Activated naive CD8-positive, alpha-beta T cell treated with anti-CD3 and anti-CD28 coated beads for 36 hours (primary cell): Measurements from ENCODE around the gene TP53AIP1. TPM values are rescaled to one million over a fixed set of nuclear protein-coding genes. Genes with fewer than 3 reads are reported as not detected.
"Not testable (repeated sequence)": the region's sequence is repeated elsewhere in the genome, so short reads cannot be mapped to it uniquely, and the experiment has no call there.

Source experiments
- DNase-seq: peaks from one replicate; pipeline ENCODE4 v3.0.0; 2021
- H3K27ac Mint-ChIP-seq: one replicate; pipeline ENCODE4 v1.8.0; 2022; ENCODE audit warnings: mild to moderate bottlenecking, moderate library complexity, mixed read lengths
- H3K27me3 Mint-ChIP-seq: one replicate; pipeline ENCODE4 v1.8.0; 2022; ENCODE audit warnings: mild to moderate bottlenecking, mixed read lengths
- H3K36me3 Mint-ChIP-seq: one replicate; pipeline ENCODE4 v1.8.0; 2021; ENCODE audit warnings: mild to moderate bottlenecking, mixed read lengths
- H3K4me1 Mint-ChIP-seq: one replicate; pipeline ENCODE4 v1.8.0; 2021; ENCODE audit warnings: mixed read lengths
- H3K4me3 Mint-ChIP-seq: one replicate; pipeline ENCODE4 v1.8.0; 2022; ENCODE audit warnings: mild to moderate bottlenecking, moderate library complexity, mixed read lengths
- H3K9me3 Mint-ChIP-seq: one replicate; pipeline ENCODE4 v1.8.0; 2022; ENCODE audit warnings: mixed read lengths
- total RNA-seq, 2 experiments: library from RNA; stranded (reverse); gene quantifications; one replicate each; pipeline ENCODE4 v1.2.3, GENCODE V29; 2021

TP53AIP1 gene
- total RNA-seq, 2 experiments from 2014 or later: not detected

DNA sequence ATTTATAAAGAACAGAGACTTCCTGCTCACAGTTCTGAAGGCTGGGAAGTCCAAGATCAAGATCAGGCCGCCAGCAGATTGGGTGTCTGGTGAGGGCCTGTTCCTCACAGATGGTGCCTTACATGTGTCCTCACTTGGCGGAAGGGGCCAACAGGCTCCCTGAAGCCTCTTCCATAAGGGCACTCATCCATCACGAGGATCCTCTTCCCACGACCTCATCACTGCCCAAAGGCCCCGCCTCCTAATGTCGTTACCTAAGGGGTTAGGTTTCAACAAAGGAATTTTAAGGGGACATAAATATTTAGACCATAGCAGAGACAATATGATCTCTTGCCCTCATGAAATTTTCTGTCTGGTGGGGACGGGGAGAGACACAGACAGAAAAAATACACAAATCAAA, 18.6 kb downstream of the TP53AIP1 start:
- no peak for DNase-seq
- no peak overlapping the region for H3K4me3 Mint-ChIP-seq
- H3K9me3 Mint-ChIP-seq: no peaks in the 10 kb centered on the region
- no peak overlapping the region for H3K27ac Mint-ChIP-seq
- H3K27me3 Mint-ChIP-seq: peaks cover 3% of the 10 kb centered on the region
- no peaks in the 10 kb centered on the region for H3K36me3 Mint-ChIP-seq
- H3K4me1 Mint-ChIP-seq: peaks cover 10% of the 10 kb centered on the region

DNA sequence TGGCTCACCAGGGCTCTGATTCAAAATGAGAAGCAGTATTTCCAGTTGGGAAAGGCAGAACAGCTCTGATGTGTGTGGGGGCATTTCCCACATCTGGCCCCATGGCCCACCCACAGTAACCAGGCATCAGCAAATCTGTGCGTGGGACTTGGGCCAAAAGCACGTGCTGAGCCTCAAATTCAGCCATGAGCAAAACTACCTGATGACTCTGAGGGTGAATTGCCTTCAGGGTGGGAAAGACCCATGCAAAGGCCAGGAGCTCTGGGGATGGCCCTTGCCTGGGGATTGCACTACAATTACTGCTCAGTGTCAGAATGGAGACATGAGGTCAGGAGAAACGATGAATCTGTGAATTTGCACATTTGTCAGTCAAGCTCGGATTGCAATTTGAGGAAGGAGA, 20.9 kb downstream of the TP53AIP1 start:
- Mint-ChIP-seq H3K4me1 (peaks cover 3% of the 10 kb centered on the region), H3K36me3 (no peaks in the 10 kb centered on the region), H3K27me3 (peaks cover 7% of the 10 kb centered on the region), H3K9me3 (no peaks in the 10 kb centered on the region), H3K27ac (no peak overlapping the region), H3K4me3 (no peak overlapping the region)
- no peak for DNase-seq

DNA sequence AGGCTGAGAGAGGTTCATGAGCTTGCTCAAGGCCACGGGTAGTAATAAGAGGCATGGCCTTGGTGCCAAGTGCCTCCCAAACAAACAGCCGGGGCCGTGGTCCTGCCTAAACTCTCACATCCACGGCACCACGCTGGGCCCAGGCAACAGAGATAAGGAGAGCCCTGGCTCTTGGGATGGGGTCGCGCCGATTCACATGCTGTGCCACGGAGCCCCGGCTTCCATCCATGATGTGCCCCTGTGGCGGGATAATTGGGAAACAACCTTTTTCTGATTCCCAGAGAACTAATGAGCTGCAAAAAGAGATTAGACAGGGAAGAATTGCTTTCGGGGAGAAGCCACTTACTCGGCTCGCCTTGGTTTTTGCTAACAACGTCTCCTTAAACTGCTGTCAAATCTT, 22.0 kb downstream of the TP53AIP1 start:
- peaks cover 7% of the 10 kb centered on the region for H3K27me3 Mint-ChIP-seq
- no peaks in the 10 kb centered on the region for H3K9me3 Mint-ChIP-seq
- peaks cover 3% of the 10 kb centered on the region for H3K4me1 Mint-ChIP-seq
- no peak overlapping the region for H3K4me3 Mint-ChIP-seq
- H3K36me3 Mint-ChIP-seq: no peaks in the 10 kb centered on the region
- no peak overlapping the region for H3K27ac Mint-ChIP-seq
- DNase-seq: no peak

DNA sequence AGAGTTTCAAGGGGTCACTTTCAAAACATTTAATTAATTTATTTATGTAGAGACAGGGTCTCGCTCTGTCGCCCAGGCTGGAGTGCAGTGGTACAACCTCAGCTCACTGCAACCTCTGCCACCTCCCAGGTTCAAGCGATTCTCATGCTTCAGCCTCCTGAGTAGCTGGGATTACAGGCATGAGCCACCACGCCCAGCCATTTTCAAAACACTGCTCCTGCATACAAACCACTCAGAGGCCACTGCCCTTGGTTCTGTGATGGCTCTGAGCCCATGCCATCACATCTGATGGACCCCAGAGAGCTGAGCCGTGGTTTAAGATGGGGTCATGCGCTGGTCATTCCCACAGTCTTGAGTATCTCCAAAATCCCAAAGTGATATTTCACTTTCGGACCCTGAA, 23.0 kb downstream of the TP53AIP1 start:
- not testable (repeated sequence) for H3K27ac Mint-ChIP-seq, H3K4me3 Mint-ChIP-seq, H3K9me3 Mint-ChIP-seq, H3K4me1 Mint-ChIP-seq, H3K27me3 Mint-ChIP-seq, DNase-seq, H3K36me3 Mint-ChIP-seq

DNA sequence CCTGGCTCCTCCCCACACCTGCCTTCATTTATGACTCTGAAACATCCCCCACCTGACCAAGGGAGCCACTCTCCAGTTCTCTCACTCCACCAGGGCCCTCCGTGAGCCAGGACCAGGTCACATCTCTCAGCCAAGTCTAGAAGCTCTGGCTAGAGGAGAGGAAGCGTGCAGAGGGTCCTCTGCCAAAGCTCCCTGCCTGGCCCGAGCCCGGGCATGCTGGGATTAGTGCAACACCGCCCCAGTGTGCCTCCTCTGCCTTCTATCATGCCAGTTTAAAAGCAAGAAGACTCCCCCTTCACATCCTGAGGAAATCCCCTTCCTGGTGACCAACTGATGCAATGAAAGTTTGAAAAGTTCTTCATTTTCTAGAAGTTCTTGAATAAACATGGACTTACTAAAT, 23.5 kb downstream of the TP53AIP1 start:
- H3K27me3 Mint-ChIP-seq: peaks cover 7% of the 10 kb centered on the region
- DNase-seq: no peak
- peaks cover 3% of the 10 kb centered on the region for H3K4me1 Mint-ChIP-seq
- H3K4me3 Mint-ChIP-seq: no peak overlapping the region
- no peaks in the 10 kb centered on the region for H3K36me3 Mint-ChIP-seq
- H3K27ac Mint-ChIP-seq: peak overlapping the region; percentile 26
- no peaks in the 10 kb centered on the region for H3K9me3 Mint-ChIP-seq

DNA sequence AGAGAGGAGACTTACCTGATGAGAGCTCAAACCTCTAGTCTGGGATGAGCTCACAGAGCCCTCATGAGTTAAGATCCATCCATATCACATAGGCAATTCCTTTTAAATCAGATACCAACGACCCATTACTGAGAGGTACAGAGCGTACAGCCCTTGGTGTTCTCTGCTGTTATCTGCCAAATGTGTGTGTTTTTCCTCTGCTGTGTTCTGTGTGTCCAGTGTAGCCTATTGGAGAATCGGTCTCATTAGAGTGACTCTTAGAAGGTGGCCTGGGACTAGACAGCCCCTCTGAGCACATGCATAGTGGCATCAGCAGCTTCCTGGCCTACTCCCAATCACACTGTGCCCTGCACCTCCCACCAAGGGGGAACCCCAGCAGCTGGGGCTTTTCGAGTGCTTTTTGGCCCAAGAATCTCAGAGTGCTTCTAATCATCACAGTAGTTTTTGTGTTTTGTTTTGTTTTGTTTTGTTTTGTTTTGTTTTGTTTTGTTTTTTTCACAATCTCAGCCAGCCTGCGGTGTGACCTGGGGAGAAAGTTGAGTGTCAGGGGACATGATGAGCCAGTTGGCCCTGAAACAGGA, 25.4 kb downstream of the TP53AIP1 start:
- Mint-ChIP-seq H3K36me3 (no peaks in the 10 kb centered on the region), H3K9me3 (no peaks in the 10 kb centered on the region), H3K4me1 (peaks cover 3% of the 10 kb centered on the region), H3K4me3 (no peak overlapping the region), H3K27me3 (peaks cover 7% of the 10 kb centered on the region), H3K27ac (no peak overlapping the region)
- no peak for DNase-seq

DNA sequence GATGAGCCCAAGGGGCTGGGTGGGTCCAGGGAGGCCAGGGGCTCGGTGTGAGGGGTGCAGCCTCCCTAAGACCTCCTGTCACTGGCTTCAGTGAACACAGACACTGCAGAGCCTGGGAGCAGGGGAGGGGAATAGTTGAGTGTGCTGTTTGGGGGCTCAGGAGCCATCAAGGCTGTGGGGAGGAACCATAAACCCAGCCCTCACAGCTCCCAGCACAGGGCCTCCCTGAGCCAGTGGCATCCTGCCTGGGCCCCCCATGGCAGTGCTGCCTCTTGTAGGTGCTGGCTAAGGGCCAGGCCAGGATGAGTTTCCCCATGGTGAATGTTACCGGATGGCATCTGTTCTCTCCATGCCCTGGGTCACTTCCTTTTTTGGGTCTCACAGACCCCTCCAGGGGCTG, 26.0 kb downstream of the TP53AIP1 start:
- no peak overlapping the region for H3K27ac Mint-ChIP-seq
- no peak overlapping the region for H3K4me3 Mint-ChIP-seq
- DNase-seq: no peak
- peaks cover 3% of the 10 kb centered on the region for H3K4me1 Mint-ChIP-seq
- no peaks in the 10 kb centered on the region for H3K9me3 Mint-ChIP-seq
- no peaks in the 10 kb centered on the region for H3K36me3 Mint-ChIP-seq
- peaks cover 8% of the 10 kb centered on the region for H3K27me3 Mint-ChIP-seq

DNA sequence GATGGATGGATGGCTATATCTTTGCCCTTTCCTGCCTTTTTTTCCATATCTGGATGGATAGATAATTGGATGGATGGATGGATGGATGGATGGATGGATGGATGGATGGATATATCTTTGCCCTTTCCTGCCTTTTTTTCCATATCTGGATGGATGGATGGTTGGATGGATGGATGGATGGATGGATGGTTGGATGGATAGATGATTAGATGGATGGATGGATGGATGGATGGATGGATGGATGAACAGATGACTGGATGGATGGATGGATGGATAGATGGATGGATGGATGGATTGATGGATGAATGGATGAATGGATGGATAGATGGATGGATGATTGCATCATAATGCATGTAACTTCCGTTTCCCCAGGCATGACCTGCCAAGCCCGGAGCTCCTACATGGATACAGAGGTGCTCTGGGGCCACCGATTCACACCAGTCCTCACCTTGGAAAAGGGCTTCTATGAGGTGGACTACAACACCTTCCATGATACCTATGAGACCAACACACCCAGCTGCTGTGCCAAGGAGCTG, 26.6 kb downstream of the TP53AIP1 start:
- peaks cover 11% of the 10 kb centered on the region for H3K27me3 Mint-ChIP-seq
- H3K27ac Mint-ChIP-seq: no peak overlapping the region

DNA sequence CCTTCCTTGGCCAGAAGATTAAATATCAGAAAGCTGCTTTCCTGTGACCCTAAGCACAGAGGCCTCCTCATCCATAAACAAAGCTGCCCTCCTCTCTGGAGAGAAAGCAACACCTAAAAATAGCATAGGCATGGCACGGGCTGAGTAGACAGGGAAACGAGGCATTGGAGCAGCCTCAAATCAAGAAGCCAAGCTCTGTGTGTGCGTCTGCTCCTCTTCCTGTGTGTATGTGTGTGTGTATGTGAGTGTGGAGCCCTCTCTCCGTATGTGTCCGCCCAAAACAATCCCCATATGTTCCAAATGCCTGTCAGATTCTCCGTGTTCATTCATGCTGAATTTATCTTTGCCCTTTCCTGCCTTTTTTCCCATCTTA, 27.5 kb downstream of the TP53AIP1 start:
- H3K27ac Mint-ChIP-seq: no peak overlapping the region
- DNase-seq: no peak
- peaks cover 3% of the 10 kb centered on the region for H3K4me1 Mint-ChIP-seq
- no peak overlapping the region for H3K4me3 Mint-ChIP-seq
- no peaks in the 10 kb centered on the region for H3K36me3 Mint-ChIP-seq
- H3K9me3 Mint-ChIP-seq: no peaks in the 10 kb centered on the region
- H3K27me3 Mint-ChIP-seq: peaks cover 9% of the 10 kb centered on the region

More for the DNA sequence above, 26.6 kb downstream of the TP53AIP1 start:
- H3K36me3 Mint-ChIP-seq: no peaks in the 10 kb centered on the region
- peaks cover 3% of the 10 kb centered on the region for H3K4me1 Mint-ChIP-seq
- H3K4me3 Mint-ChIP-seq: no peak overlapping the region
- no peaks in the 10 kb centered on the region for H3K9me3 Mint-ChIP-seq
- no peak for DNase-seq

DNA sequence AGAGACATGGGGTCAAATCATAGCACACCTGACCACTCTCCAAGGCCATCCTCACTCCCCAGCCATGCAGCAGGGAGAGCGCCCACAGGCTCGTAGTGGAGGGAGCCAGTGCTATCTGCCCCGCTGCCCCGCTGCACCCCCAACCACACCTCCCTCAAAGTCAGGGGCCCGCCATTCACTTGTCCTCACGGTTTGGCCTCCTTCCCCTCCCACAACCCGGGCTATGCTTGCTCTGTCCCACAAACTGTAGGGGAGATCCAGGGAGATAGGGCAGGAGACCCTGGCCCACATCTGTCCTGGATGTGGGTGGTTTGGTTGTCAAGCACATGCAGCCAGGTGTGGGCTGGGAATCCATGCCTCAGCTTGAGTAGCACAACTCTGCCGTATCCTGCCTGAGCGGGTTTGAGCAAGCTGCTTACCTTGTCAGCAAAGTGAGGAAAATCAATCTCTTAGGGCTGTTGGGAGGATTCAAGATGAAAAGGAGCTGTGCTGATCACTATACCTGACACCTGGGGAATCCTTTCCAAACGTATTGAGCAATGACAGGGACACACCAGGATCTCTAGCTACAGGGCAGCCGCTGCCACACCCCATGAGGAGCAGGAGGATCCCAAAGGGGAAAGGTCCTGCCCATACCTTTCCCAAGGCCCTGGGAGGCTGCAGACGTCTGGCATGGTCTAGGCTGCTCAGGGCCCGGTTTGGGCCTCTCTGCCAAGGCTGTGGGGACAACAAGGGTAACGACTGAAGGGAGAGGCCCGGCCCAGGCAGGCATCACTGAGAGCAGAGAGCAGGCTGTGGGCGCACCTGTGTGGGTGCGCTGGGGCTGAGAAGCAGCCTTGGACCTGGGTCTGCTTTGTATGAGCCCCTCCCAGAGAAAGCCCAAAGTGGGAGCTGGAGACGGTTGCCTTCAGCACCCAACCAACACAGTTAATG, 28.2 kb downstream of the TP53AIP1 start:
- Mint-ChIP-seq H3K27me3 (peaks cover 15% of the 10 kb centered on the region), H3K4me3 (no peak overlapping the region), H3K4me1 (peaks cover 3% of the 10 kb centered on the region), H3K9me3 (no peaks in the 10 kb centered on the region), H3K36me3 (no peaks in the 10 kb centered on the region), H3K27ac (no peak overlapping the region)
- no peak for DNase-seq

DNA sequence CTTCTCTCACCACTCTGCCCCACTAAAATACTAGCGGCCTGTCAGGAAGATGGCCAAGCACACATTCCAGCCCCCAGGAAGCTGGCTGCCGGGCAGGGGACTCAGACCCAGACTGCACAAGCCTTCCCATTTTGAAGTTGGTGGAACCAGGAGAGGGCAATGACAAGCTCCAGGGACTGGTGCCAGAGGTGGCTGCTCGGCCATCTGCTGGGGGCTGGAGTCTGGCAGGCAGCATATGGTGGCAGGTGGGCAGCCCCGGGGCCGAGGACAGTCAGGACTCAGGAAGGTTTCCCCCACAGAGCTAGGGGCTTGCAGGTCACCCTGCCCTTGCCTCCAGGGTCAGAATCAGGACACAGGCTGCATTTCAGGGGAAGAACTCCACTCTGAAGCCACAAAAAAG, 28.9 kb downstream of the TP53AIP1 start:
- Mint-ChIP-seq H3K27me3 (peaks cover 22% of the 10 kb centered on the region), H3K9me3 (no peaks in the 10 kb centered on the region)

DNA sequence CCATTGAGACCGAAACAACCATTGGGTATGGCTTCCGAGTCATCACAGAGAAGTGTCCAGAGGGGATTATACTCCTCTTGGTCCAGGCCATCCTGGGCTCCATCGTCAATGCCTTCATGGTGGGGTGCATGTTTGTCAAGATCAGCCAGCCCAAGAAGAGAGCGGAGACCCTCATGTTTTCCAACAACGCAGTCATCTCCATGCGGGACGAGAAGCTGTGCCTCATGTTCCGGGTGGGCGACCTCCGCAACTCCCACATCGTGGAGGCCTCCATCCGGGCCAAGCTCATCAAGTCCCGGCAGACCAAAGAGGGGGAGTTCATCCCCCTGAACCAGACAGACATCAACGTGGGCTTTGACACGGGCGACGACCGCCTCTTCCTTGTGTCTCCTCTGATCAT, 31.0 kb downstream of the TP53AIP1 start:
- no peak for DNase-seq
- no peaks in the 10 kb centered on the region for H3K9me3 Mint-ChIP-seq

More for the DNA sequence above, 28.9 kb downstream of the TP53AIP1 start:
- DNase-seq: no peak
- Mint-ChIP-seq H3K4me3 (no peak overlapping the region), H3K36me3 (no peaks in the 10 kb centered on the region), H3K27ac (no peak overlapping the region), H3K4me1 (no peaks in the 10 kb centered on the region)

DNA sequence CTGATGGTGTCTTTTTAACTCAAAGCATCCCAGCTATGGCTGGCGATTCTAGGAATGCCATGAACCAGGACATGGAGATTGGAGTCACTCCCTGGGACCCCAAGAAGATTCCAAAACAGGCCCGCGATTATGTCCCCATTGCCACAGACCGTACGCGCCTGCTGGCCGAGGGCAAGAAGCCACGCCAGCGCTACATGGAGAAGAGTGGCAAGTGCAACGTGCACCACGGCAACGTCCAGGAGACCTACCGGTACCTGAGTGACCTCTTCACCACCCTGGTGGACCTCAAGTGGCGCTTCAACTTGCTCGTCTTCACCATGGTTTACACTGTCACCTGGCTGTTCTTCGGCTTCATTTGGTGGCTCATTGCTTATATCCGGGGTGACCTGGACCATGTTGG, 31.4 kb downstream of the TP53AIP1 start:
- no peaks in the 10 kb centered on the region for H3K4me1 Mint-ChIP-seq
- no peaks in the 10 kb centered on the region for H3K9me3 Mint-ChIP-seq
- no peak for DNase-seq
- H3K27me3 Mint-ChIP-seq: peaks cover 44% of the 10 kb centered on the region
- H3K27ac Mint-ChIP-seq: no peak overlapping the region
- no peaks in the 10 kb centered on the region for H3K36me3 Mint-ChIP-seq
- no peak overlapping the region for H3K4me3 Mint-ChIP-seq

More for the DNA sequence above, 31.0 kb downstream of the TP53AIP1 start:
- Mint-ChIP-seq H3K4me1 (no peaks in the 10 kb centered on the region), H3K4me3 (no peak overlapping the region), H3K36me3 (no peaks in the 10 kb centered on the region), H3K27ac (no peak overlapping the region), H3K27me3 (peaks cover 39% of the 10 kb centered on the region)

DNA sequence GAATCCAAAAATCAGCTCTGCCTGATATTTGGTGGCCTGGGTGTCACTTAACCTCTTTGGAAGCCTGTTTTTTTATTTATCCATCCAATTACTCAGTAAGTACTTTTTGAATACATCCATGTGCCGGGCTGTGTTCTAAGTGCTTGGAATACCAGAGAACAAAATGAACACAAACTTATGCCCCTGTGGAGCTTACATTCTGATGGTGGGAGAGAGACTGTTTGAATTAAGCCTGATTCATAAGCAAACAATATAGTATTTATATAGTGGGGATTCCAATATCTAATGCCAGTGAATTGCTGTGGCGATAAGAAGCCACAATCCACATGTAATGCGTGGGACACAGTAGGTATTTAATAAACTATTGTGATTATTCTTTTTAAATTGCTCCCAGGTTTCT, 32.1 kb downstream of the TP53AIP1 start:
- H3K27ac Mint-ChIP-seq: no peak overlapping the region
- no peaks in the 10 kb centered on the region for H3K4me1 Mint-ChIP-seq
- peaks cover 47% of the 10 kb centered on the region for H3K27me3 Mint-ChIP-seq
- H3K36me3 Mint-ChIP-seq: no peaks in the 10 kb centered on the region
- no peaks in the 10 kb centered on the region for H3K9me3 Mint-ChIP-seq
- DNase-seq: no peak
- H3K4me3 Mint-ChIP-seq: no peak overlapping the region

DNA sequence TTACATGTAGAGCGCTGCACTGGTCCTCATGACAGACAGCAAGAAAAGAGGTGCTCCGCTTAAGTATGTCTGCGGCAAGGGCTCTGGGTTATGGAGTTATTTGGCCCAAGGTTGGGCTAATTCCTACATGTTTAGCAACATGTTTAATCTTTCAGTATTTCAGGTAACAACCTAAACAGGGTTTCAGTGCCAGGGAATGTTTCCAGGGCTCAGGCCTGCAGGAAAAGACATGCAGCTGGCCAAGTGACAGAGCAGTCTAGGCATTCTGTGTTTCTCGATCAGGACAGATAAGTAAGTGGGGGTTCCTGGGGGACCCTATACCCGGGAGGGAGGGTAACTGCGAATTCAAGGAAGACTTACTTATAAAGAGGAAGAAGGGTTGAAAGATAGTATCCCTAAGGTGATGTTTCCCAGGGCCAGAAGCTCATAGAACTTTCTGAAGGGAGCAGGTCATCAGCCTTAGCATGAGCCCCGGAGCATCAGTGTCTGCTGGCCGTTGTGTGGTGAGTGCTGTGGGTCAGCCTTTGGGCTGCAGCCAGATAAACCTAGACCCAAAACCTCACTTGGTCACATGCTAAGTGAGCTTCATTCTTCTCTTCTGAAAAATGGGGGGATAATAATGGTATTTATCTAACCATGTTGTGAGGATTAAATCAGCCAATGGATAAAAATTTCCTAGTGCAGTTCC, 33.1 kb downstream of the TP53AIP1 start:
- Mint-ChIP-seq H3K27me3 (peaks cover 48% of the 10 kb centered on the region), H3K4me1 (peaks cover 1% of the 10 kb centered on the region), H3K9me3 (no peaks in the 10 kb centered on the region), H3K36me3 (no peaks in the 10 kb centered on the region), H3K27ac (no peak overlapping the region), H3K4me3 (no peak overlapping the region)
- DNase-seq: no peak
